GM19397 (cell line): ENCODE results near the gene DTNA.
"Not testable (repeated sequence)": the region's sequence is repeated elsewhere in the genome, so short reads cannot be mapped to it uniquely, and the experiment has no call there.

ENCODE experiments used
- ATAC-seq: cut with Tn5 transposase; IDR thresholded peaks from one replicate; pipeline ENCODE4 v1.9.1; 2021; ENCODE audit warnings: mild to moderate bottlenecking, moderate library complexity; ENCODE audit not compliant: unreplicated experiment

DTNA gene

DNA sequence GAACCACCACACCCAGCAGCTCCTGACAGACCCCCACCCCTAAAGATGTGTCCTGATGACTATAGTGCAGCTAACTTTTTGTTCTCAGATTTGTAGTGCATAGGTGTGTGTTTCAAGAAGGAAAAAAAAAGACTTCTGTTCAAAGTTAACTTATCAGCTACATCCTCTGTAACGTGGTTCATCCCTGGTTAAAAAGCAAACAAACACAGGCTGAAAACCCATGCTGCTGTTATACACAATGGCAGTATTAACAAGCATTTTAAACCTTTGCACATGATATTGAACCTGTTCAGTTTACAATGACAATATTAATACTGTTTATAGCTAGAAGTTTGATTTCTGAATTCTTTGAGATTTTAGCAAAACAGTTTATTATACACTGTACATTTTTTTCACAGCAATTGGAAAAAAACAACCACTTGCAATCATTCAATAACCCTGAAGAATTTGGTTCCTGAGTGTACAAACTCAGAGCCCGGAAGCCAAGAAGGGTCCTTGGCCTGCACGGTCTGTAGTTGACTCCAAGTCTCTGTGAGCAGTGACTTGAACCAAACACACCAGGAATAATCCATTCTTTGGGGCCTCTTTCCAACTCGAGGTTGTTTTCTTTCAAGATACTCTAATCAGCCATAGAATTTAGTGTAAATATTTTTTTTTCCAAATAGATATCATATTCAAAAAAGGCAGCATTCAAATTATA is 177.9 kb downstream of the DTNA start:
- no peak for ATAC-seq

DNA sequence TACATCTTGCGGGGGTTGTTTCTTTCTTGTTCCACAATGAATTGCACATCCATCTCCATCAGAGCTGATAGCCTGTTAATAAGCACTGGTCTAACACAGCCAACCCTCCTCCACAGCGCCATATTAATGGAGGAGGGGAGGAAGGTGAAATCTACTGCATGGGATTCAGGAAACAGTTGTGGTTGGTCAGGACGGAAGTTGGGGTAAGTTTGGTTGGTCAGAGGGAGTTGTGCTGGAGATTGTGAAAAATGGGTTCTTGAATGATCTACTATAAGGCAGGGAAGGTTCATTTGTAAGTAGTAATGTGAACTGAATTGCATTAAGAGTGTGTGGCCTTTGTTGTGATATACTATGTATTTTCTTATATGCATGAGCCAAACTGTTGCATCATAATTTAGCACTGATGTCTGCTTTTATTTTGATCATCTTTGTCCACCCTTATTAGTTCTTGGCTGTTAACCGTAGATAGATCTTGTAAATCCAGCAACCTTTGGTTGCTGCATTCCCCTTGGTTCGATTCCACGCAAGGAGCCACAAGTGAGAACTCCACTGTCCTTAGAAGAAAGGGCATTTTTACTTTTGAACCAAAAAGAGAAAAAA is 180.5 kb downstream of the DTNA start:
- no peak for ATAC-seq

DNA sequence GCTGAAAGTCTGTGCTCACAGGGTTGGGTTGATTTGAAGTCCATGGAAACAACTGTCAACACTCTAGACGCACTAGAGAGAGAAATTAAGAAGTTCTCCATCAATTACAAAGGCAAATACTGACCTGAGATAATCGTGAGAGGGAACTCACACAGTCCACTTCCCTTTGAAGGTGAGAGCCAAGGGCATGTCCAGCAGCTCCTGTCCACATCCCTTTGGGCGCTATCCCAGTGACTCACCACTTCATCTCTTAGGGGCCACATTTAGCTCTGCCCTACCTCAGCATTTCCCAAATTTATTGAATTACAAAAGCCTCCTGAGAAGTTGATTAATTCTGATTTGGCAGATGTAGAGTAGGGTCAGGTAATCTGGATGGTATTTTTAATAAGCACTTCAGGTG is 182.3 kb downstream of the DTNA start:
- ATAC-seq, result no peak

DNA sequence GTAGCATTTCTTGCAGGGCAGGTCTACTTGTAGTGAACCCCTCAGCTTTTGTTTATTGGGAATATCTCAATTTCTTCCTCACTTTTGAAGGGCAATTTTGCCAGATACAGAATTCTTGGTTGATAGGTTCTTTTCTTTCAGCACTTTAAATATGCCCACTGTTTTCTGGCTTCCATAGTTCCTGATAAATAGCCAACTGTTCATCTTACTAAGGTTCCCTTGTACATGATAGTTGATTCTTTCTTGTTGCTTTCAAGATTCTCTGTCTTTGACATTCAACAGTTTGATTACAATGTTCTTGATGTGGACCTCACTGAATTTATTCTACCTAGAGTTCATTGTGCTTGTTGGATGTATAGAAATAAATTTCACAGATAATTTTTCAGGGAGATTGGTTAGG is 183.1 kb downstream of the DTNA start:
- no peak for ATAC-seq

DNA sequence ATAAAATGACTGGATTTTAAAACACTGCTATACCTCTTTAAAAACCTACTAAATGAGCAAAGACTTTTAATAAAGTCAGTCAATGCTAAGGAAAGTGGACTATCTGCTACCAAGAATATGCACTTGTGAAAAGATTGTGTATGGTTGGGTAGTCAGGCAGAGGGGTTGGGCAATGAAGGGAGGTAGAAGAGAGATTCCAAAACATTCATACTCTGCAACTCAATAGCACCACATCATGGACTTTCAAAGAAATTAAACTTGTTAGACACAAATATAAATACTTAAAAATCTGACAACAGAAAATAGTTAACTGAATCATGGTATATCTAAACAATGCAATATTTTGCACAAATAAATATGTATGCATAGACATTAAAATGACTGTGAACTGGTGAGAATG is 191.2 kb downstream of the DTNA start:
- ATAC-seq, result no peak

DNA sequence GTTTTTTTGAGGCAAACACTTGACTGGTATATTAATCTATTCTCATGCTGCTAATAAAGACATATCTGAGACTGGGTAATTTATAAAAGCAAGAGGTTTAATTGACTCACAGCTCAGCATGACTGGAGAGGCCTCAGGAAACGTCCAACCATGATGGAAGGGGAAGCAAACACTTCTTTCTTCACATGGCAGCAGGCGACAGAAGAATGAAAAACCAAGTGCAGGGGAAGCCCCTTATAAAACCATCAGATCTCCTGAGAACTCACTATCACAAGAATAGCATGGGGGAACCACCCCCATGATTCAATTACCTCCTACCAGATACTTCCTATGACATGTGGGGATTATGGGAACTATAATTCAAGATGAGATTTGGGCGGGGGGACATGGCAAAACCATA is 194.9 kb downstream of the DTNA start:
- no peak for ATAC-seq

DNA sequence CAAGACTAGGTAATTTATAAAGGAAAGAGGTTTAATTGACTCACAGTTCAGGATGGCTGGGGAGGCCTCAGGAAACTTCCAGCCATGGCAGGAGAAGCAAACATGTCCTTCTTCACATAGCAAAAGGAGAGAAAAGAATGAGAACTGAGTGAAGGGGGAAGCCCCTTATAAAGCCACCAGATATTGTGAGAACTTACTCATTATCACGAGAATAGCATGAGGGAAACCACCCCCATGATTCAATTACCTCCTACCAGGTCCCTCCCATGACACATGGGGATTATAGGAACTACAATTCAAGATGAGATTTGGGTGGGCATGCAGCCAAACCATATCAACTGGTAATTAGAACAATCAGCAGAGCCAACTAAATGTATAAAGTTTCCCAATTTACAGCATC is 196.9 kb downstream of the DTNA start:
- ATAC-seq, result not testable (repeated sequence)

DNA sequence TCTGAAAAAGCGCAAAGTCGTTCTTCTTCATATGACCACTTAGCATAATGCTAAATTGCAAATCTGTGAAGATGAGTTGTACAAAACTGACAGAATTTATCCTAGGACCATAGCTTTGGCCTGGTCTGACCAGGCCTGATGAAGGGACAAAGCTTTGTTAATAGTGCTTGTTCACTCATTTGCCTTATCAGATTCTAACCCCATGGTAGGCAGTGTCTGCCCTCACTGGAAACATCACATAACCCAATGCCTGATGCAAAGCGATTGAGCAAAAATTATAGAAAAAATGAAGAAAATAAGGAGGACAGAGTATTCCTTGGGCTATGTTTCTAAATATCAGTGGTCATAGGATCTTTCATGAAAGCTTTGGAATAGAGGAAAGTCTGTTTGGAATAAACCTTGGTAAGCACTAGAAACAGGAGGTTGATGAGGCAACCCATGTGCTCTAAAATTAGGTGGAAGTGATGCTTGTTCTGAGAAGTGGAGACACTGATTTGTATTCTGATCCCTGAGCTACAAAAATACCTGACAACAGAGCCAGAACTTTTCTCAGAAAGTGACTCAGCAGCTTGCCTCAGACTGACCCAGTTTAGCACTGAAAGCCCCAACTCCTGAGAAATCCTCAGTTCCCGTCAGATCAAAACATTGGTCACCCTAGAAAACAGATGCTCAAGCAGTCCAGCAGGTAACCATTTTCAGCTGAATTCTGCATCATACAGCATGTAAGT is 199.7 kb downstream of the DTNA start:
- ATAC-seq, result no peak

DNA sequence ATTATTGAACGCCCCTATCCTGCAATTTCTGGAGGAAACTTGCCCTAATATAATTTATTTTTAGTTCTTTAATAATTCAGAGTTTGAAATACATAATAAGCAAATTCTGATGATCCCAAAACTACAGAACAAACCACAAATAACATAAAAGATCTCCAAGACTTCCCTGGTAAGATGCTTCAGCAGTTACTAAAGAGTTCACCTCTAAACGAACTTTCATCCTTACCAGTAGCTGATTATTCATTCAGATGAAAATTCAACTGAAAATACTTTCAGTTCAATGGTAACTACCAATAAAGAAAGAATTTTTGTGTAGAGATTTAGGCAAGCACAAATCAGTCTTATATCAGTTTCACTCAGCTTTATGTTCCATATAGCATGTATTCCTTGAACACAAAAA is 201.0 kb downstream of the DTNA start:
- no peak for ATAC-seq

DNA sequence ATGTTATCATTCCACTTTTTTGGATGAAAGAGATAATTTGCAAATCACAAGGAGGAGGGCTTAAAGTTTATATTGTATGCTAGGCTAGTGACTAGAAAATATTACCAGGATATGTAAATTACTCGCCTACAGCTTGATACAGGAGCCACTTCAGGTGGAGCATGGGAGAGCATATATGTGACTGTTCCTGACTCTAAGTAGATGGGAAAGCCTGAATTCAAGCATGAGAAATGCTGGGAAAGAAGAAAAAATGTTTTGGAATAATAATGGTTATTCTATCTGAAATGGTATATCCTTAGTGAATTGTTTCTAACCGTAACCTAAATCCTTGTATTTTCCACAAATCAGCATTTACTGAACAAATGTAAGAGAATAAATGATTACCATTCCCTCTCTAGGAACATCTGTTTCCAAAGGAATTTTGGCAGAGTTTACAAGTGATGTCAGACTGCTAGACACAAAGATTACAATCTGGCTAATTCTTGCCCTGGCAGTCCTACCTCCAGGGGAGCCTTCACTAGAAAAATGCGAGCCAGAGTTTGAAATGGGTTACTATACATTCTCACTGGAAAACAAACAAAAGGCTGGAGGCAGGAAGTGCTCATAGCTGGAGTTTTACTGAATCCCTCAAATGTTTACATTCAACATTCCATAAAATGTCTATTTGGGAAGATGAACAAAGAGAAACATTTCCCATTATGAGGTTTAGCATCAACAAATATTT is 201.7 kb downstream of the DTNA start:
- no peak for ATAC-seq

DNA sequence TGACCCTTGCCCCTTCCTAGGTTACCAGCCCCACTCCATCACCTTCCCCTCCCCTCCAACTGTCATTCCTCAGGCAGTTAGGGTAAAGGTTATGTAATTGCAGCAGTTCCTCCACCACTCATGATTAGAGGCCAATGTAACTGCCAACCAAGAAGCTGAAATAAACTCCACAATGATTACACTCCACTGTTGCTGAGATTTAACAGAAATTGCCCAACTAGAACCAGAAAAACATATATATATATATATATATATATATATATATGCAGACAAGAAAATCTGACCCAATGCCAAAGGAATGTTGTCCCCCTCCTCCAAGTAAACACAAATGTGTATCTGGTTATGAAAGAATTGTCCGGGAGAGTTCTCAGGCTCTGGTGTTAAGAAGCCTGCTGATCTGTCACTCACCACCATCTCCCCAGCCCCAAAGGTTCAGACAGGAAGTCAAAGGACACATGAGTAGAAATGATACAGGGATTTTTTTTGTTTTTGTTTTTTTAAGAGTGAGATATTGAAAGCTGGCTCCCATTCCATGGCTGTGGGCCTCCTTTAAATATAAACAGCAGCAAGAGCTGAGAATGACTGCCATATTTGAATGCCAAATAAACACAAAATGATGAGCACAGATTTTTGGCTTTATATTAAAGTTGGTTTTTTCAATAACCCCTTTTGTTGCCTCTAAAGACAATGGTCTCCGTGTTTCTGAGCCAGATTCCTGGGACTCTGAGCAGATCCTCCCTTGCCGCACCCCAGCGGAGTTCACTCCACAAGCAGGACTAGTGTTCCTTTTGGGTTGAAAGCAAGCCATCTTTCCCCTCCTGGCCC is 204.0 kb downstream of the DTNA start:
- ATAC-seq, result no peak

DNA sequence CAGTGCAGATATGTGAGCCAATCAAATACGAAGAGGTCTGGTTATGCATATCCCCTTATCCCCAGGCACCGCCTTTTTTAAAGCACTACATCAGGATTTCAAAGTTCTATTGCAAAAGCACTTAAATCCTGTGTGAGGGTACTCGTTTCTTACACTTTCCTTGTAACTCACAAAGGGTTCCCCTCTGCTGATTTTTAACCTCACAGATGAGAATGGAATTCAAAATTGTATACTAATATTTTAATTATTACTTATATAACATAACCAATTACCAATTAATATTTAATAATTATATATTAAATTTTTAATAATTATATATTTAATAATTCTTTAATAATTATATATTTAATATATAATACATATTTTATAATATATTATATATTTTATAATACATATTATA is 204.9 kb downstream of the DTNA start:
- ATAC-seq, result no peak

DNA sequence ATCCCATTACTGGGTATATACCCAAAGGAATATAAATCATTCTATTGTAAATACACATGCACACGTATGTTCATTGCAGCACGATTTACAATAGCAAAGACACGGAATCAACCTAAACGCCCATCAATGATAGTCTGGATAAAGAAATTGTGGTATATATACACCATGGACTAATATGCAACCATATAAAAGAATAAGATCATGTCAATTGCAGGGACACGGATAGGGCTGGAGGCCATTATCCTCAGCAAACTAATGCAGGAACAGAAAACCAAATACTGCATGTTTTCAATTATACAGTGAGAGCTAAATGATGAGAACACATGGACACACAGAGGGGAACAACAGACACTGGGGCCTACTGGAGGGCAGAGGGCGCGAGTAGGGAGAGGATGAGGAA is 206.4 kb downstream of the DTNA start:
- ATAC-seq, result not testable (repeated sequence)

DNA sequence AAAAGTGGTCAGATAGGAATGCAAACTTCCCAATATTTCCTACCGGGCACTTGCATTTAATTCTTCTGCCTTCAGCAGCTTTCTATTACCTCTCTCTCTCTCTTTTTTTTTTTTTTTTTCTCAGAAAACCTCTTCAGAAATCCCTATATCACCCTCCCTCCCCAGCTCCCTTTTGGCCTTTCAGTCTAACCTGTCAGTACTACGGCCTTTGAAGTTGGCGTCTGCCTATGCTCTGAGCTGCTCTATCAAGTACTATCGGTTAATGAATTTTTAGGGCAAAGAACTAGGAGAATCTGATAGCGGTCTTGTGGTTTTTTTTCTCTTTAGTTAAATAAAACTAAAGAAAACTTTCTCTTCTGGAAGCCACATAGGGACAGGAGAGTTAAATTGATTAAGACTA is 208.8 kb downstream of the DTNA start:
- ATAC-seq, result no peak

DNA sequence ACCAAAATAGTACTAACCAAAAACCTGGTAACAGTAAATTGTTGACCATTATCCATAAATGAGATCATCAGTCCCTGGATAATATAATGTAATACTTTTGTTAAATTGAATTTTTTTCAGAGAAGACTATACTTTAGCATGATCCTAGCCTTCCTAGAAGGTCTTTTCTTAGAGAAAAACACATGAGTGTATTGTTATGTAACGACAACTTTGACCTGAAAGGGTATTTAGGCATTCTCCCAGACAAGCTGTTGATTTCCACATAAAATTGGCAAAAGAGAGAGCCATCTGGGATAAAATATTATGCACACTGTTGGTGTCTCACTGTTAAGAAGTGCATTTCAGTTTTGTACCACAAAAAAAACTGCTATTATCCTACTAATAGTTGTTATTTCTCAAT is 211.1 kb downstream of the DTNA start:
- ATAC-seq, result no peak

DNA sequence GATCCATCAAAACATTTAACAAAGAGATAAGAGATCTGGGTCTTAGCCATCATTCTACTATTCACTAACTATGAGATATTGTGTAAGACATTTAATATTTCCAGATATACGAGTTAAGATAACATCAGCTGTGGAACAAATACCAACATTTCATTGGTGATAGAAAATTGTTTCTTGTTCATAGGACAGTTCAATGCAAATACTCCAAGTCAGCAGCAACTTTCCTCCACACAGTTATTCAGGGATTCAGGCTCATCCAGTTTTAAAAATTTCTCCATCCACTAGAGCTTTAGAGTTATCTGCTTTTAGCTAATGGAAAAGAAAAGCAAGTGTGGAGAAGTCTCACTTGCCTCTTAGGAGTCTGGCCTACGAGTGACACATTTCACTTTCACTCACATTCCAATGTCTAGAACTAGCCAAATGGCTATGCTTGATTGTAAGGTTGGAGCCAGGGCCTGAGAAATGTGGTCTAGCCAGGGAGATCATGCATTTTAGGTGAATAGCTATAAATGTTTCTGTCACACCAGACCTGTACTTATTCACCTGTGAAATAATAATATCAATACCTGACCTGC is 211.8 kb downstream of the DTNA start:
- no peak for ATAC-seq

DNA sequence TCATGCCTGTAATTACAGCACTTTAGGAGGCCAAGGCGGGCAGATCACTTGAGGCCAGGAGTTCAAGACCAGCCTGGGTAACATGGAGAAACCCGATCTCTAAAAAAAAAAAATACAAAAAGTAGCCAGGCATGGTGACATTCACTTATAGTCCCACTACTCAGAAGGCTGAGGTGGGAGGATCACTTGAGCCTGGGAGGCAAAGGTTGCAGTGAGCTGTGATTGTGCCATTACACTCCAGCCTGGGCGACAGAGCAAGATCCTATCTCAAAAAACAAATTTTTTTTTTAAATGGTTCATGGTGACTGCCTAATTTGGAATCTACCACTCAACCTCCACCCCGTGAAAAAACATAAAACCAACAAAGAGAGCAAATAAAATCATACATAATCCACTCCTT is 212.5 kb downstream of the DTNA start:
- ATAC-seq, result not testable (repeated sequence)

DNA sequence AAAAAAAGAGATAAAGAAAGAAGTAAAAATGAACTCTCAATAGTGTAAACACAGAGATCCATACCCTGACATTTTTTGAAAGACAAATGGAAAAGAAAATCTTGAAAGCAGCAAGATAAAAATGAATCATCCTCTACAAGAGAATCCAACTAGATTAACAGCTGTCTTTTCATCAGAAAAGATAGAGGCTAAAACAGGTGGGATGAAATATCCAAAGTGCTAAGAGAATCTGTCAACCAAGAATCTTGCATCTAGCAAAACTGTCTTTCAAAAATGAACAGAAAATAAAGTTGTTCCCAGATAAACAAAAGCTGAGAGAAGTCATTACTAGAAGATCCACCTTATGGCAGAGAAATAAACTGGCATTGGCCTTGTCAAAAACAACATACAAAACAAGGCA is 213.8 kb downstream of the DTNA start:
- no peak for ATAC-seq

DNA sequence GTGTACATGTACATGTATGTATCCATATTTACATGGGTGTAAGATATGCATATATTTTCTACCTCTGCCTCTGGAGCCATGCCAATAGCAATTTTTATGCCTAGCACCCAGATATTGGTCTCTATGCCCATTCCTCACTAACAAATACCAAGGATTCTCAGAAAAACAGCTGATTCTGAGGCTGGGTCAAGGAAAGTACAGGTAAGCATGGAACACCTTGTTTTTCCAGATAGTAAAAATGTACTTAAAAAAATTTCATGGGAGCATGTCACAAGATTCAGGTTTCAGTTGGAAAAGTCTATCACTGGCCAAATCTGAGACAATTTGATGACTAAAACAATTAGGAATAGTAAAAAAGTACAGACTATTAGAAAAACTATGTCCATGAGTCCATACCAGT is 216.6 kb downstream of the DTNA start:
- ATAC-seq, result no peak

DNA sequence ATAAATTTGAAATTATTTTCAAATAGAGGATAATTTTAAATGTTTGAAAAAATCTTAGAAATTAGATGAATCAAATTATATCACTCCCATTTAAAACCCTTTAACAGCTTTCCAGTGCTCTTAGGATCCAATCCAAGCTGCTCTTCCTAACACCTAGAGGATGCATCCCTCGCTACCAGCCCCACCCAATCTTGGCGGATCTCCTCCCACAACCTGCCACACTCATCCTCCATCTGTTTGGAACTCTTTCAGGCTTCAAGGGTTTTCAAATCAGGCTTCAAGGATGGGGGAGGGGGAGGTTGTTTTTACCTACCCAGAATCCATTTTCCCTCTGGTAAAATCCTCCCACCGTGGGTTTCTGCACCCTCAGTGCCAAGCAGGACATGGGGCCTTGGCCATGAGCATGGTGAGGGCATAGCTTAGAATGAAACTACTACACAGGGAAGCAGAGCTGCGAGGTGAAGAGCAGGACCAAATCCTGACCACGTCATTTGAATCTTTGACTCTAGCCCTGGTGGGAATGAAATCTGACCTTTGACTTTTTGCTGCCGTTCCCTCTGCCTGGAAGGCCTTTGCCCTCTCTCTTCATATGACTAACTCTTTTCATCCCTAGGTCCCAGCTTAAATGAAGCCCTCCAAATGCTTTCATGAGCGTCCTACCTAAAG is 218.1 kb downstream of the DTNA start:
- ATAC-seq, result no peak
